GM19099 (cell line): Measurements from ENCODE around the gene CCDC195.

Experiments
- POLR2A ChIP-seq: IDR thresholded peaks from 3 replicates; pipeline ENCODE4 v1.6.1; 2011; ENCODE audit warnings: low read depth; ENCODE audit not compliant: insufficient read length; ENCODE audit errors: extremely low read depth

Gene CCDC195

DNA sequence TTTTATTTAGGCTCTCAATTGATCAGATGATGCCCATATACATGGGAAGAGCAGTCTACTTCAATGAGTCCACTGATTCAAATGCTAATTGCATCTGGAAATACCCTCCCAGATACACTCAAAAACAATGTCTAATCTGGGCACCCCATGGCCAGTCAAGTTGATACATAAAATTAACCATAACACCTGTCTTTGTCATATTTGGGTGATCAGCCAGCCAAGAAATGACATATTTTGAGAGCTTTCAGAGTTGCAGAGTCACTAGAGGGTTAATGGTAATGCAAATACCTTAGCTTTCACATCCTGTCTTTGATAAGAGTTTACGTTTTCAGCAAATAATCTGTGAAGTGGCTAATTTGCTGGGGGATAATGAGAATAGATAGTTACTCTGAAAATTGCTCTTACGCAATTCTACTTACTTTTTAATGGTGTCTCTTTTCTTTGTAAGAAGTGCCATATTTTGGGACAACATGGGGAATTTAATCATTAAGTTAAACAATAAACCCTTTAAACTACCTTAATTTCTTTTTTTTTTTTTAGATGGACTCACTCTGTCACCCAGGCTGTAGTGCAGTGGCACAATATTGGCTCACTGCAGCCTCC lies 49.1 kb downstream of the CCDC195 start:
- TF ChIP-seq POLR2A, result no peak

DNA sequence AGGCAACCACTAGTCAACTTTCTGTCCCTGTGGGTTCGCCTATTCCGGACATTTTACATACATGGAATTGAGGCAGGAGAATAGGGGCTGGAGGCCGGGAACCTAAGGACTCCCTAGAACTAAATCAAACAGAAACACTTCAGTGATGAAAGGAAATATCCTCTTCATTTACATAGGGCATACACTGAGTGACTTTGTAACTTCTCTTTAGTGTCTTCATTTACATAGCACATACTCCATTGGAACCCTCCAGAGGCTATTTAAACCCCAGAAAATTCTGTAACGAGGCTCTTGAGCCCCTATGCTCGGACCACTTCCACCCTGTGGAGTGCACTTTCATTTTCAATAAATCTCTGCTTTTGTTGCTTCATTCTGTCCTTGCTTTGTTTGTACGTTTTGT lies 56.5 kb downstream of the CCDC195 start:
- TF ChIP-seq POLR2A, result no peak

DNA sequence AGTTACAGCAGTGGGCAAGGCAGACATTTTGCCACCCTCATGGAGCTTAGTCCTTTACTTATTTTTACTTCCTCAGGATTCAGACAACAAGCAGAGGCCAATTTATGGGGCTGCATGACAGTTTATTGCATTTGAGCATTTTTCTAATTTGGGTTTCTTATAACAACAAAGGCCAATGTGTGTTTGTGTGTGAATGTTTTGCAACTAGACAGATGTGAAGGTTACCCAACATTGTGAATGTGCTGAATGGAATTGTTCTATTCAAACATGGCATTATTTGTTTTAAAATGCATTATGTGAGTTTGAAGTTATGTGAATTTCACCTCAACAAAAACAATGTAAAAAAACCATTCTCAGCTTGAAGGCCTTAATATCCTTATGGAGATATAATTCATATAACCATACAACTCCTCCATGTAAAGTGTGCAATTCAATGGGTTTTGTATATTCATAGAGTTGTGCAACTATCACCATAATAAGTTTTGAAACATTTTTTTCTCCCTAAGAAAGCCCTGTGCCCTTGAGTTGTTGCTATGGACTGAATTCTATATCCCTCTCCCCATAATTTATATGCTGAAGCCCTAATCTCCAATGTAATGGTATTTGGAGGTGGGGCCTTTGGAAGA lies 57.3 kb downstream of the CCDC195 start:
- TF ChIP-seq POLR2A, result no peak

DNA sequence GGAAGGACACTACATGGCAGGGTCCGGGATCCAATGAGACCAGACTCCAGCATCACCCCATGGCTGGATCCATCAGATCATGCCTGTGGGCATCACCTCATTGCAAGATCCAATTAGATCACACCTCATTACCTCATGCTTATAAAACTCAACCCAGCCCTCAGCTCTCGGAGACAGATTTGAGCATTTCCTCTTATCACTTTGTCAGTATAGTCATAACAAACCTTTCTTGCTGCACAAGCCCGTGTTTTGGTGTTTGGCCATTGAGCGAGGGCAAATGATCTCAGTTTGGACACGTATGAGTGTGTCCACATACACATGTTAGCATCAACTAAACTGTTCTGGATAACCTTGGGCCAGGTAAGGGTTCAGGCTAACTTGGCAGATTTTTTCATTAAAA lies 58.8 kb downstream of the CCDC195 start:
- no peak for TF ChIP-seq POLR2A

- TF ChIP-seq POLR2A, result no peak
Measured at GRCh38 chr2:224655006-224655537, 61.1 kb downstream of the CCDC195 start.
